HG03095 (cell line): Measurements from ENCODE around the gene CACNA1D.
A peak's percentile ranks its signal among the peaks of the same experiment; 100 is the strongest.

ENCODE experiments used
- ATAC-seq: cut with Tn5 transposase; IDR thresholded peaks from one replicate; pipeline ENCODE4 v1.9.1; 2021; ENCODE audit warnings: moderate library complexity; ENCODE audit not compliant: unreplicated experiment

CACNA1D gene

DNA sequence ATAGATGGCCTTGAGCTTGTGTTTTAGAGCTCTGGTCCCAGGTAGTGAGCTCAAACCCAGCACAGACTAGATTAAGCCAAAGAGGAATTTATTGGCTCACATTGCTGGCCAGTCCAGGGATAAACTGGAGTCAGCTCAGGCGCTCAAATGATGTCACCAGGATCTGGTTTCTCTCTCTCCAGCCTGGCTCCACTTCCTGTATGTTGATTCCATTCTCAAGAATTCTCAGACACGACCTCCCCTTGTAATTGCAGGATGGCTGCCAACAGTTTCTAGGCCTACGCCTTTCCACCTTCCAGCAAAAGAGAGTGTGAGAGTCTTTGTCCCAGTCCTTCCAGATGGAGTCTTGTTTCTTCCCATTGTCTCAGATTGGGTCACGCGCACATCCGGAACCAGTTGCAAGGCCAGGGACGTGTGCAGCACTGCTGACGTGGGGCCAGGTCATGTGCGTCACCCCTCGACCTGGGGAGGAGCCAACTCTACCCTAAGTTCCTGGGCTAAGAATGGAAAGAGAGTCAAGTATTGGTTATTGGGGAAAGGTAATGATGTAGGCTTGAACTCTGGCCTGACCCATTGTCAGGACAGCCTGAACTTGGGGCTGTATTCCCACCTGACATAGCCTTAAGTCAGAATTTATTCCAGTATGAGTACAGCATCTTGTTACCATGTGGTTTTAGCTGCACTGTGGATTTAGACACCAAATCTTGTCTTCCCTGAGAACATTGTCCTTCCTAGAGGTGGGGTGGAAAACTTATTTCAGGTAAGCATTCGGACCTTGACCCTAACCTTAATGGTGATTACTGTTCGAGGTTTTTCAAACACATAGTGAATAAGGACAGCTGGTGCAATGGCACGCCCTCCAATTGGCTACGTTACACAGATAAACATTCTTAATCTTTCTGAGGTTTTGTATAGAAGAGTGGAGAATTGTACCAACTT is 31.6 kb downstream of the CACNA1D start:
- ATAC-seq = no peak

DNA sequence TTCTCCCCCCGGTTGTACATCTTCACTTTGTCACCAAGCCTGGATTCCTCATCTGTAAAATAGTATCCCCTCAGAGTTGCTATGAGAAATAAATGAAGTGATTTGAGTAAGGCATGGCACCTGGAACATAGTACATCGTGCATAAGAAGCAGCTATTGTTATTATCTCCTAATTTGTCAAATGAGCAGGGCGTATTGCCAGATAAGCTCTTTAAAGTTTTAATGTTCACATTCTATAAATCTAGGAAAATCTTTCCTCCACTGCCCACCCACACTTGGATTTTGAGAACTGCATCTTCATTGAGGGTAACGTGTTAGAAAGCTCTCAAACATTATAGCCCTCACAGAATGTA is 32.3 kb downstream of the CACNA1D start:
- ATAC-seq = no peak

DNA sequence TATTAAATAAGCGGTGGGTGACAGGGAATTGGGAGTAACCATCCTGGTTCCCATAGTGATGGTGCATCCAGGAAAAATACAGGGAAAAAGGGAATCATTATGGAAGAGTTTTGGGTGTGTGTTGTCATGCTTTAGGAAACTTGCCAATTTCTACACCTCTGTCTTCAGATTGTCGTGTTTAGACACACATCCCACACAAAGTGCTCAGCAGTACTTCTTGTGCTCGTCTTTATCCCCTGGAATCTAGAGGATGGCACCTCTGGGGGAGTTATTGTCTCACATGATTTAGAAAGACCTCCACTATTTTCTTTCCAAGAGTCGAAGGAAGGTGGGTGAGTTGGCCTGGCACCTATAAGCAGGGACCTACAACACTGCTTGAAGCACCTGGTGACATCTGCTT is 35.8 kb downstream of the CACNA1D start:
- no peak for ATAC-seq

DNA sequence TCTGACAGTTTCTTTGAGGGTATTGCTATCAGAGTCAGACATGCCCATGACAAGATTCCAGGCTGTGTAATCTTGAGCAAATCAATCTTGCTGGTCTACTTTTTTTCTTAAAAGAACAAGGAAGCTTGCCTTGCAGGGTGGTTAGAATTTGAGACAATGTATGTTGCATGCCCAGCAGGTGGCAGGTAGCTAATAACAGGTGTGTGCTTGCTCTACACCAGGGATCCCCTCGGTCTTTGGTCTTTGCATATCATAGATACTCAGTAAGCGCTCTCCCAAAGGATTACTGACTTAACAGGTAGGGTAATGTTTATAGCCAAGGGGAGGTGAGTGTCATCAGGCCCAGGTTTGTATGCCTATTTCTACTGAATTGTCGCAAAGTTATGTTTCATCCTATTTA is 37.3 kb downstream of the CACNA1D start:
- no peak for ATAC-seq

GRCh38 chr3:53533472-53533871 is 39.1 kb downstream of the CACNA1D start:
- no peak for ATAC-seq

DNA sequence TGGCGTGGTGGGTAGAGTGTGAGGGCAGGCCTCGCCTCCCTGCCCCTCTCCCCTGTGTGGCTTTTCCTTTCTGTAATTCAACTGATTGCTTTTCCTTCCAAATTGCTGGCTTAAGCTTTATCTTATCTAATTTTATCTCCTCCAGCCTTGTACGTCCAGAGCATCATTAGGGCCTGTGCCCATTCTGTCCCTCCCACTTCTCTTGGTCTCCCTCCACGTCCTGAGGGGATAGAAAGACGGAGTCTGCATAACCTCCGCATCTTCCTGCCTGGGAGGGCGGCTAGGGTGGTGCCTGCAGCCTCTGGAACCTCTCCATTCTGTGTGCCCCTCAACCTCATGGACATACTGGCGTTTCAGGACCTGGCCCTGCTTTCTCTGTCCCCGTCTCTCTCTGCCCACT is 39.8 kb downstream of the CACNA1D start:
- ATAC-seq = no peak

DNA sequence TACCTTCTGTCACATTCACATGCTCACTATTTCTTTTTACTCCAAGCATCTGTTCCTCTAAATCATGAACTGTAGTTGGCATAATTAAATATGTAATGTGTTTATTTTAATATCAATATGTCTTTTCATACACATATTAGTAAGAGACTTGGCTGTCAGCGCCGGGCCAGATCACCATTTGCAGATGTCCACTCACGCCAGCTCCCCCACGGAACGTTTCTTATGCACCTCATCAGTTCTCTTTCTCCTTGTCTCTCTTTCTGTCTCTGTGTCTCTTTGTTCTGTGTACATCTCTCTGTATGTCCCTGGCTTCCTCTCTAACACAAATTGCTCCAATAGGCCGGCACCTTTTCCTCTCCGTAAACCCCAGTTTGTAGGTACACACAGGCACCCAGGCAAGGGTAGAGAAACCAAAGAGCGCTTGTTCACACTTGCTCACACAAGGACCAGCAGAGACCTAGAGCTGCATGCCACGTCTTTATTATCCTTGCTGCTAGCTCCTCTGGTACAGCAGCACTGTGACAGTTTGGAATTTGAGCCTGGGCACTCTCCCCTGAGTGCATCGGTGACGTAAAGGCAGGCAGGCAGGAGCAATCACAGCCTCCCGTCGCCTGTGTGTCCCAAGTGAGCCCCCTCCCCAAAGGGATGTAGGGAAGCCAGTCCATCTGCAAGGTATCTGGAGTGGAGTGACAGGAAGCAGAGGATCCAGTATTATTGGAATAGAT is 40.4 kb downstream of the CACNA1D start:
- ATAC-seq = no peak

- ATAC-seq = no peak
Observed at GRCh38 chr3:53536282-53536681, 41.9 kb downstream of the CACNA1D start.

DNA sequence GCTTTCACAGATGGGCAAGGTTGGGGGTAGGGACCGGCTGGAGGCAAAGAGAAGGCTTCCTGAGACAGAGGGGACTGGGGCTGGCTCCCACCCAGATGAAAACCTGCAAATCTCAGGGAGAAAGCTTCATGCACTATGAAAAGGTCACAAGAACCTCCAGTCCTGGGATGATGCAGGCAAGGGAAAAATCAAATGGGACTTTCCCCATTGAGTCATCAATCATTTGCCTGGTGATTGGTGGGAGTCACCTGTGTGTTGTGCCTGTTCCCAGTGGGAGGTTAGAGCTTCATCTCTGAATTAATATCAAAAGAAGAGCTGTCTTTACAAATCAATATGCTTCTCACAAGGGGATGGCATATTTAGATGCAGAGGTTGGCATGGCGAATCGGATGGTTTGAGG is 49.9 kb downstream of the CACNA1D start:
- no peak for ATAC-seq

- no peak for ATAC-seq
Observed at GRCh38 chr3:53545310-53545995, 51.0 kb downstream of the CACNA1D start.

GRCh38 chr3:53545996-53546359 is 51.6 kb downstream of the CACNA1D start:
- ATAC-seq = no peak

- ATAC-seq = no peak
Observed at GRCh38 chr3:53547327-53547726, 52.9 kb downstream of the CACNA1D start.

- ATAC-seq = no peak
Observed at GRCh38 chr3:53550005-53550620, 55.7 kb downstream of the CACNA1D start.

DNA sequence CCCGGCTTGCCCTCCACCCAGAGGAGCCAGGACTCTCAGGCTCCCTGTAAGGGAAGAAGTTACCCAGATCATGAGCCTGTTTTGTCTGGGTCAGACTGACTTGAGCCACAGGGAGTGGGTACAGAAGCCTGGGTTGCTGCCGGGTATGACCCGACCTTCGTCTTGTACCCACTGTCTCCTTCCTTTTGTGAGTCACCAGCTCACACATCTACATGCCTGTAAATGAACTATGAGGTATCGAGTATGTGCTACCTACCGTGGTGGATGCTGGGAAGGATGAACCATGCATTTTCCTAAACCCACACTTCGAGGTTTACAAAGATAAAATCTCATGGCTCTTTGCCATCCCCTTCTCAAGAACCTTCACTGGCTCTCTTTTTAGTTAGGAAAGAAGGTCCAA is 56.9 kb downstream of the CACNA1D start:
- ATAC-seq = no peak

DNA sequence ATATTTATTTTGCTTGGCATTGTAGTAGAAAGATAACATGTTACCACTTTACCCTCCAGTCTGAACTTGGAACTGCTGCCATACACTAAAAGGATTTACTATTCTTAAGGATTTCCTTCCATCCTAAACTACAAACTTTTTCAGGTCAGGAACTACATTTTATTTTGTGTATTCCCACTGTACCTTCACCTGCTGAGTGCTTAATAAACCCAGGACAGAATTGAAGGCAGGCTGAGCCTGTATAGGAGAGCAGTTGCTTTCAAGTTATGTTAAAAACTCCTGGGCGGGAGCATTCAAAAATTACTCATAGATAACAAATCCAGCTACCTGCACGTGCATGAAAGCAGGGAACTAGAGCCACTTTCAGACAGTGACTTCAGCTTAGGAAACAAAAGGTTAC is 58.3 kb downstream of the CACNA1D start:
- no peak for ATAC-seq

DNA sequence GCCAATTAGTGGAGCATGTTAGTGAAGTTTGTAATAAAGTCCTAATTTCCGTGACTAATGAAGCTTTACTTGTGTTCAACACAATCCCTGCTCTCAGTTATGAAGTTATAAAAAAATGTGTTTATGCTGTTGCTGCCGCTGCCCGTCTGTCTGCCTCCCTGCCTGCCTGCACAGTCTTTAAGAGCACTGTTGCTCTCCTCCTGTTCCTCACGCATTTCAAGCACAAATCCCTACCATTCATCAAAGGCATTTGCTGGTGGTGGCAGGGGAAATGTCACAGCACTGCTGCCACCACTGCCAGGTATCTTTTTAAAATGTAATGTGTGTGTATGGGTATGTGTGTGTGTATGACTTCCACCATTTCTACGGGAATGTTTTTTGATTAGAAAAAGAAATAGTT is 58.8 kb downstream of the CACNA1D start:
- no peak for ATAC-seq

GRCh38 chr3:53554559-53555067 is 60.2 kb downstream of the CACNA1D start:
- ATAC-seq = peak; percentile 71

DNA sequence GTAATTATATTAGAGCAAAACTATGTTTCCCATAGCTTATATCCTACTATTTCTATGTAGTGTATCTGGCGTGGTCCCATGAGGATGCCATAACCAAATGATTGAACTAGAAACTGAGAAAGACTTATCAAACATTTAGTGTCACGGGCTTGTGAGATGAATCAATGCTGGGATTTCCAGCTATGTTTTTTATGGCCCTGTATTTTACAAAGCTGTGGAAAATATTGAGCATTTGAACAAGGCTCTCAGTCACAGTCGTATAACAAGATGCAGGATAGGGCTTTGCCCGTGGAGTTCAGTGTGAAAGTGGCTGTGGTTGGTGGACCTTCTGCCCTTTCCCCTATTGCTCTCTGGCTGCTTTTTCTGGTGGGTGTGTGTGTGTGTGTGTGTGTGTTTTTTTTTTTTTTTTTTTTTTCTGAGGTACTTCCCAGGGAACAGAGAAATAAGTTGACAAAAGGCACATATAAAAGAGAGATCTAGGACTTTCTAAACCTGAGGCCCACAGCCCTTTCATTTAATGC is 60.7 kb downstream of the CACNA1D start:
- ATAC-seq = peak; percentile 60

DNA sequence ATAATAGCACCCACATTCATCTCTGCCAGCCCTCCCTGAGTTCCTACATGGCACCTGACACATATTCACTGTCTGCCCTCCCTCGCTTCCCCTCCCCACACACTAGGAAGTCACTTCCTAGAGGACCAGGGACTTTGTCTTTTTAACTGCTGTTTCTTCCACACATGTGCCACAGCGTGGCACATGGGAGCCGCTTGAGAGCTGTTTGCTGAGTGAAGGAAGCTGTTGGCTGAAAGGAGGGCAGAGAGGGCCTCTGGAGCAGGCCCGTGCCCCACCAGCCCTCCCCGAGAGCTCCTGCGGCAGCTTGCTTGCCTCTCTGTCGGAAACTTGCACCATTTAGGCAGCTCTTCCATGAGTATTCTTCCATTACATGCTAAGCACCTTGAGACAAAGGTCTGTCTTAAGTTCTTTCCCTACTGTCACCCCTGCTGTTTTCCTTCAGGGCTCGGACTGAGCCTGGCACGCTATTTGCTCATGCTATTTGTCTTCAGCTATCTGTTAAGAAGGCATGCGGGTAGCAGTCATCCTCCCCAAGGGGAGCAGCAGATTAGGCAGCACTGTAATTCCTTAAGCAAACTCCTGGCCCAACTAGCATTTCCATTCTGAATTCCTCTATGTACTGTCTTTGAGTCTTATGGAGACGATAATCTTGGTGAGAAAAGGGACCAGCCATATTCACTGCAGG is 72.2 kb downstream of the CACNA1D start:
- no peak for ATAC-seq

GRCh38 chr3:53570081-53570480 is 75.7 kb downstream of the CACNA1D start:
- ATAC-seq = no peak
